ENCODE data around the gene TNFRSF25.

- TF ChIP-seq POLR2A (IDR thresholded peaks at IDR 0.05) (no peak), CTCF (IDR thresholded peaks at IDR 0.05) (no peak)
These were observed 18.8 kb upstream of the TNFRSF25 start for GRCh38 chr1:6484826-6485167.
